Neutrophil (primary cell): ENCODE data around the gene RAB3IL1.

Experiments used
- H3K27ac ChIP-seq: fragments of 200-600 bp; sonication (generic); 2 replicates; pipeline ENCODE4 v1.5.1; 2016; ENCODE audit warnings: mild to moderate bottlenecking, moderate library complexity
- H3K27me3 ChIP-seq: fragments of 200-600 bp; sonication (generic); 2 replicates; pipeline ENCODE4 v1.6.0; 2016; ENCODE audit warnings: mild to moderate bottlenecking
- H3K36me3 ChIP-seq: fragments of 200-600 bp; sonication (generic); 2 replicates; pipeline ENCODE4 v1.5.1; 2017
- H3K4me1 ChIP-seq, 2 experiments: fragments of 200-600 bp in 1 of 2; sonication (generic) in 1 of 2; 1 replicate in 1 of 2; 2 replicates in 1 of 2; pipeline versions ENCODE4 v1.5.1 to v1.6.1; 2013 to 2016; ENCODE audit warnings: low read depth in 1 of 2, low read length in 1 of 2, mild to moderate bottlenecking in 1 of 2, moderate library complexity in 1 of 2; ENCODE audit not compliant: control insufficient read depth in 1 of 2, insufficient read depth in 1 of 2
- H3K4me3 ChIP-seq, 2 experiments: fragments of 200-600 bp in 1 of 2; sonication (generic) in 1 of 2; 1 replicate in 1 of 2; 2 replicates in 1 of 2; pipeline ENCODE4 v1.5.1; 2013 to 2016; ENCODE audit warnings: low read depth in 1 of 2, low read length in 1 of 2, mild to moderate bottlenecking in 1 of 2, moderate library complexity in 1 of 2
- H3K9me3 ChIP-seq: fragments of 200-600 bp; sonication (generic); 2 replicates; pipeline ENCODE4 v1.5.1; 2016
- CTCF ChIP-seq: fragments of 200-600 bp; sonication (generic); IDR thresholded peaks from 2 replicates; pipeline ENCODE4 v1.5.1; 2016; ENCODE audit warnings: antibody characterized with exemption

The RAB3IL1 gene

DNA sequence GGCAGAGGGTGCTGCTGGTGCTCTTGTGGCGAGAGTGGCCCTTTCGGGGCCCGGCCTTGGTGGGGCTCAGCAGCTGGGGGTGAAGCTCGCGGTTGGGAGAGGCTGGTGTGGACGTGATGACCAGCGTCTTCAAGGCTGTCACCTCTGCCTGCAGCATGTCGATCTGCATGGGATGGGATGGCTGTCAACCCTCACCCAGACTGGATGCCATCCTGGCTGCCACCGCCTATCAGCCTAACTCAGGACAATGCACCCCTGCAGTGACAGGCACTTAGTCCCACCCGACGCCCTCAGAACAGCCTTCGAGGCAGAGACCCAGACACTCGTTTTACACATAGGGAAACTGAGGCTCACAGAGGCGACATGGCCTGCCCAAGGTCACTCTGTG lies 10.8 kb downstream of the RAB3IL1 start:
- peaks cover 7 to 9% of the 10 kb centered on the region in 2 experiments for H3K4me1 ChIP-seq
- H3K9me3 ChIP-seq = no peaks in the 10 kb centered on the region
- H3K27ac ChIP-seq = no peak overlapping the region
- no peak overlapping the region for H3K4me3 ChIP-seq
- H3K27me3 ChIP-seq = peaks cover 25% of the 10 kb centered on the region
- no peaks in the 10 kb centered on the region for H3K36me3 ChIP-seq
- TF ChIP-seq CTCF = no peak

DNA sequence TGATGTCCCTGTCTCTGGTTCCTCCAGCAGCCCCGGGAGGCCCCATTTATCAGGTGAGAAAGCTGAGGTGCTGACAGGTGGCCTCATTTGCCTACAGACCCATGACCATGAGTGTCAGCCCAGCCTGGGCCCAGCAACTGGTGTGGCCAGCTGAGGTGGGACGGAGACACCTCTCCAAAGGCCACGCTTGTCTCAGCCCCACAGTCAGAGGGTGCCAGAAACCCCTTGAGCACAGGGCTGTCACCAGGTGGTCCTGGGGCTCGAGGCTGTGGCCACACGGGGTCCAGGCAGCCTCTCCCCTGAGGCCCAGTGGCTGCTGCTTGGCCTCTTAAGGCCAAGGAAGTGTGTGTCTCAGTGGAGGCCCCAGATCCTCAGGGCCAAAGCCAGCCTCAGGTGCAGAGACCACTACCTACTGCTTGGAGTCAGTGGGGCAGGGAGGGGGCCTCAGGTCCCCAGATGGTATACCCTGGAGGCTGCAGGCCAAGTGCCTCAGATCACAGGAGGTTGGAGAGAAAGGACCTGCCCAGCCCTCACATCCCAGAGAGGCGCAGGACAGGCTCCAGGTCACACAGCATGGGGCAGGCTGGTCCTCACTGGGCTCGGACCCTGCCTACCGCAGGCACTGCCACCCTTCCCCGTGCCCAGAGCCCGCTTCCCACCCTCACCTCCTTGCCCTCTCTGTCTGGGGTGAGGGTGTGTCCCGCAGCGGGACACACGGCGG lies 11.4 kb downstream of the RAB3IL1 start:
- Histone ChIP-seq H3K9me3 (no peaks in the 10 kb centered on the region), H3K27ac (no peak overlapping the region), H3K27me3 (peaks cover 25% of the 10 kb centered on the region), H3K4me1 (peaks cover 1 to 3% of the 10 kb centered on the region in 2 experiments), H3K4me3 (no peak overlapping the region), H3K36me3 (no peaks in the 10 kb centered on the region)
- TF ChIP-seq CTCF = no peak

- H3K9me3 ChIP-seq = no peaks in the 10 kb centered on the region
- TF ChIP-seq CTCF = no peak
- H3K36me3 ChIP-seq = no peaks in the 10 kb centered on the region
Measured at GRCh38 chr11:61905067-61905696, 12.2 kb downstream of the RAB3IL1 start.

DNA sequence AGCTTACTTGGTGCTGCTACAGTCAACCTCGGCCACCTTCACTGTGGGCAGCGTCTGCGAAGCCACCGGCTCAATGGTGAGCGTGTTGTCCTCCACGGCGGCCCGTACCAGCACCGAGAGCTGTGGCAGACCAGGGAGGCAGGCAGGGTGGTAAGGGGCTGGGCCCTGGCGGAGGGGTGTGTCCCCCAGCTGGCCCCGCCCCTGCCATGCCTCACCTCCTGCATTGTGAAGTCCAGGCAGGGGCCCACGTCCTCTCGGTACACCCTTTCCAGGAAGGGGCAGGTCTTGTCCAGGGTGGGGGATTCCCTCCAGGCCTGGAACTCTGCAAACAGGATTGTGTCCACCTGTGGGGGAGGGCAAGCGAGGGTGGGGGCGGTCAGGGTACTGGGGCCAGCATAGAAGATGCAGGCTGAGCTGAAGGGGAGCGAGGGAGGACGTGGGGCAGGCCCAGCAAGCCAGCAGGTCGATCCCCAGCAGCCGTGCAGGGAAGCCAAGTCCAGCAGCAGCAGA lies 12.8 kb downstream of the RAB3IL1 start:
- no peak for TF ChIP-seq CTCF
- H3K9me3 ChIP-seq = no peaks in the 10 kb centered on the region
- H3K4me3 ChIP-seq = no peak overlapping the region
- no peaks in the 10 kb centered on the region for H3K36me3 ChIP-seq
- no peak overlapping the region for H3K27ac ChIP-seq
- peaks cover 25% of the 10 kb centered on the region for H3K27me3 ChIP-seq
- H3K4me1 ChIP-seq = no peaks in the 10 kb centered on the region

More at GRCh38 chr11:61905067-61905696, 12.2 kb downstream of the RAB3IL1 start:
- H3K4me3 ChIP-seq = no peak overlapping the region
- peaks cover 25% of the 10 kb centered on the region for H3K27me3 ChIP-seq
- H3K4me1 ChIP-seq = no peaks in the 10 kb centered on the region
- H3K27ac ChIP-seq = no peak overlapping the region

- Histone ChIP-seq H3K9me3 (no peaks in the 10 kb centered on the region), H3K27me3 (peaks cover 25% of the 10 kb centered on the region), H3K27ac (no peak overlapping the region), H3K4me1 (peaks cover 7% of the 10 kb centered on the region in 2 experiments), H3K4me3 (no peak overlapping the region), H3K36me3 (no peaks in the 10 kb centered on the region)
- no peak for TF ChIP-seq CTCF
Measured at GRCh38 chr11:61903845-61904244, 13.5 kb downstream of the RAB3IL1 start.
